Tibial nerve (tissue), 3 donors: ENCODE measurements around the gene ZDHHC8.

Source experiments
- POLR2A ChIP-seq, 2 donors: fragments of 450-650 bp; IDR thresholded peaks; one replicate each; pipeline ENCODE4 v1.6.1; 2017; ENCODE audit warnings: antibody characterized with exemption in 2 of 2, mild to moderate bottlenecking in 2 of 2, moderate library complexity in 2 of 2
- TF ChIP-seq, protein P1 (sequence below), 5 experiments: fragments of 200-600 bp in 3 of 5; fragments of 450-650 bp in 2 of 5; sonication (generic) in 3 of 5; IDR thresholded peaks; one replicate each; pipeline ENCODE4 v1.5.1; 2016 to 2019; ENCODE audit warnings: antibody characterized with exemption in 5 of 5, mild to moderate bottlenecking in 3 of 5, moderate library complexity in 2 of 5

DNA sequence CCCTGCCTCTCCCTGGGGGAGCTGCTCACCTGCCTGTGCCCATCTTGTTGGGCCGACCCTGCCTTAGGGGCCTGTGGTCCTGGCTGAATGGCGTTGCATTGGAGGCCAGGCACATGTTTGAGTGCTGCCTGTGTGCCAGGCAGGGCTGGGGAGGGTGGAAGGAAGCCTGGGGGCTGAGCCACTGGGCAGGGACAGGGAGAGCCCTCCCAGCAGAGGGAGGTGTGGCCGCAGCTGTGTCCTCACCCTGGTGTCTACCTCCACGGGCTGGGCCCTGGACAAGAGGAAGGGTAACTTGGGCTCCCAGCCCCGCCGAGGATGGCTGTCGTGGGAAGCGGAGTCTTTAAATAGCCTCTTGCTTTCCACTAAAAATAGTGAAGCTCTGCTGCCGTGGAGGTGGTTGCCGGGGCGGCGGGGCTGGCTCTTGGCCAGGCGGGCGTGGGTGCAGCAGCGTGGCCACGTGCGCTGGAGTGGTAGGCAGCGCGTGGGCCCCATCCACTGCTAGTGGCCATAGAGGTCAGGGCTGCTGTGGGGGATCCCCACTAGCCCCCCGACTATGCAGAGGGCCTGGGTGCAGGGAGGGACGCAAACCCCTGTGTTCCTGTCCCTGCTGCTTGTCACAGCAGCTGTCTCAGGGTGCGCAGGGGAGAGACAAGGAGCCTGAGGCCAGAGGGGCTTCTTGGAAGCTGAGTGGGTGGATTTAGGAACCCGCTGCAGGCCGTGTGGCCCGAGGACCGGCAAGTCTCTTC, 6.2 kb downstream of the ZDHHC8 start:
- TF ChIP-seq, protein P1, sequence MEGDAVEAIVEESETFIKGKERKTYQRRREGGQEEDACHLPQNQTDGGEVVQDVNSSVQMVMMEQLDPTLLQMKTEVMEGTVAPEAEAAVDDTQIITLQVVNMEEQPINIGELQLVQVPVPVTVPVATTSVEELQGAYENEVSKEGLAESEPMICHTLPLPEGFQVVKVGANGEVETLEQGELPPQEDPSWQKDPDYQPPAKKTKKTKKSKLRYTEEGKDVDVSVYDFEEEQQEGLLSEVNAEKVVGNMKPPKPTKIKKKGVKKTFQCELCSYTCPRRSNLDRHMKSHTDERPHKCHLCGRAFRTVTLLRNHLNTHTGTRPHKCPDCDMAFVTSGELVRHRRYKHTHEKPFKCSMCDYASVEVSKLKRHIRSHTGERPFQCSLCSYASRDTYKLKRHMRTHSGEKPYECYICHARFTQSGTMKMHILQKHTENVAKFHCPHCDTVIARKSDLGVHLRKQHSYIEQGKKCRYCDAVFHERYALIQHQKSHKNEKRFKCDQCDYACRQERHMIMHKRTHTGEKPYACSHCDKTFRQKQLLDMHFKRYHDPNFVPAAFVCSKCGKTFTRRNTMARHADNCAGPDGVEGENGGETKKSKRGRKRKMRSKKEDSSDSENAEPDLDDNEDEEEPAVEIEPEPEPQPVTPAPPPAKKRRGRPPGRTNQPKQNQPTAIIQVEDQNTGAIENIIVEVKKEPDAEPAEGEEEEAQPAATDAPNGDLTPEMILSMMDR (IDR thresholded peaks at IDR 0.05) = no peak
- TF ChIP-seq POLR2A (IDR thresholded peaks at IDR 0.05) = no peak
